ENCODE measurements around the gene PDK4. TPM values are rescaled to one million over a fixed set of nuclear protein-coding genes. Genes with fewer than 3 reads are reported as not detected.
A peak's percentile ranks its signal among the peaks of the same experiment; 100 is the strongest.

Gene PDK4
- total RNA-seq, 1 donor from 2014 or later, result 0.07 TPM

- no peaks in the 10 kb centered on the region for H3K36me3 Mint-ChIP-seq (ENCODE audit: low read depth)
- DNase-seq (ENCODE audit: low read depth, low spot score), result no peak
- H3K4me3 Mint-ChIP-seq, result no peak overlapping the region
- peaks cover 3% of the 10 kb centered on the region for H3K4me1 Mint-ChIP-seq
- H3K9me3 Mint-ChIP-seq, result peaks cover 3% of the 10 kb centered on the region
- TF ChIP-seq CTCF (conservative IDR thresholded peaks at IDR 0.05), result no peak
- peaks cover 2% of the 10 kb centered on the region for H3K27me3 Mint-ChIP-seq (ENCODE audit: low read depth)
- H3K27ac Mint-ChIP-seq (ENCODE audit: unreplicated experiment), result no peak overlapping the region
Measured at GRCh38 chr7:95549818-95550529, 46.3 kb downstream of the PDK4 start.

GRCh38 chr7:95547361-95548348, 48.7 kb downstream of the PDK4 start:
- TF ChIP-seq CTCF (conservative IDR thresholded peaks at IDR 0.05), result no peak
- Mint-ChIP-seq H3K9me3 (peaks cover 3% of the 10 kb centered on the region), H3K4me1 (peaks cover 3% of the 10 kb centered on the region), H3K4me3 (no peak overlapping the region), H3K27me3 (ENCODE audit: low read depth) (peaks cover 2% of the 10 kb centered on the region), H3K36me3 (ENCODE audit: low read depth) (no peaks in the 10 kb centered on the region), H3K27ac (ENCODE audit: unreplicated experiment) (no peak overlapping the region)
- DNase-seq (ENCODE audit: low read depth, low spot score), result no peak

DNA sequence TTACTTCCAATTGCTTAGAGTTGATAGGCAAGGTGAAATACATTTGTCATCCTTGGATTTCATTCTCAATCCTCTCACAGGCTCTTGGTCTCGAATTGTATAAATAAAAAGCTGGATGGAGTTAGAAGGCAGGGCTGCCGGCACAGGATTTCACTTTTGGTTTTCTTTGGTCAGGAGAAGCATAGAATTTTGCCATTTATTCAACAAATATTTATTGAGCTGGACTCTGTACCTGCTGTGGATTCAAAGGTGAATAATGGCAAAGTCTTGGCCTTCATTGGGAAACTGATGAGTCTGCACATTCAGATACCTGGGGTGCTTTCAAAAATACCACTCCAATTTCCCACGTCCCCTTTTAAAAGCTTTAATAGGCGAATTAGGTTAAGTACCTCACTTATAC, 49.7 kb downstream of the PDK4 start:
- peaks cover 2% of the 10 kb centered on the region for H3K27me3 Mint-ChIP-seq (ENCODE audit: low read depth)
- no peak for TF ChIP-seq CTCF (conservative IDR thresholded peaks at IDR 0.05)
- H3K36me3 Mint-ChIP-seq (ENCODE audit: low read depth), result no peaks in the 10 kb centered on the region
- H3K27ac Mint-ChIP-seq (ENCODE audit: unreplicated experiment), result no peak overlapping the region
- peaks cover 3% of the 10 kb centered on the region for H3K9me3 Mint-ChIP-seq
- H3K4me1 Mint-ChIP-seq, result peaks cover 3% of the 10 kb centered on the region
- H3K4me3 Mint-ChIP-seq, result no peak overlapping the region
- DNase-seq (ENCODE audit: low read depth, low spot score), result no peak

DNA sequence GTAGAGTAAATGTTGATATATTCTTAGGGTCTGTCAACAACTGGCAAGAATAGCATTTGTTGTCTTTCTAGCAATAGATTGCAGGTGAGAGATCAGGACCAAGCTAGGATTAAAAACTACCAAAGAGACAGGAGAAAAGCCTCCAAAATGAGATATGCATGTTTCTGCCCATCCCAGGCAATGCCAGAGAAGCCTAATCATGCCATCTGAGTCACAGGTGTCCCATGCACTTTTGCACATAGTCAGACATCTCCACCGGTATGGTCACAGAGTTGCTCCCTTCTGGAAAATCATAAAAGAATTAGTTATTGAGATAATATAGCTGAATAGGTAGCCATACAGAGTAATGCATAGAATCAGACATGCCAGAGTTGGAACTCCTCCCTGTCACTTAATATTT, 50.6 kb downstream of the PDK4 start:
- Mint-ChIP-seq H3K27me3 (ENCODE audit: low read depth) (peaks cover 2% of the 10 kb centered on the region), H3K9me3 (no peaks in the 10 kb centered on the region), H3K4me3 (no peak overlapping the region), H3K36me3 (ENCODE audit: low read depth) (no peaks in the 10 kb centered on the region), H3K4me1 (peaks cover 3% of the 10 kb centered on the region), H3K27ac (ENCODE audit: unreplicated experiment) (peak overlapping the region; percentile 53)
- DNase-seq (ENCODE audit: low read depth, low spot score), result no peak
- TF ChIP-seq CTCF (conservative IDR thresholded peaks at IDR 0.05), result no peak

GRCh38 chr7:95545007-95545615, 51.2 kb downstream of the PDK4 start:
- Mint-ChIP-seq H3K27me3 (ENCODE audit: low read depth) (peaks cover 2% of the 10 kb centered on the region), H3K4me1 (peaks cover 7% of the 10 kb centered on the region), H3K36me3 (ENCODE audit: low read depth) (no peaks in the 10 kb centered on the region), H3K9me3 (no peaks in the 10 kb centered on the region), H3K27ac (ENCODE audit: unreplicated experiment) (peak overlapping the region; percentile 53), H3K4me3 (no peak overlapping the region)
- DNase-seq (ENCODE audit: low read depth, low spot score), result no peak
- TF ChIP-seq CTCF (conservative IDR thresholded peaks at IDR 0.05), result peak; percentile 63

Data from neural crest cell (in vitro differentiated cells).